ENCODE data around the gene EPB41L3. TPM values are rescaled to one million over a fixed set of nuclear protein-coding genes. Genes with fewer than 3 reads are reported as not detected.

Gene EPB41L3
- total RNA-seq, 1 experiment from 2014 or later = 16.1 TPM

GRCh38 chr18:5388896-5389295 is 154.9 kb downstream of the EPB41L3 start:
- no CpG with 5 or more reads among the region's 3 CpGs for WGBS (ENCODE audit: extremely low coverage, insufficient read length, low lambda C conversion rate)
- no peak overlapping the region for H2BK5ac ChIP-seq (ENCODE audit: insufficient read length, low read length)
- H3T11ph ChIP-seq (ENCODE audit: low read length) = no peak overlapping the region
- Mint-ChIP-seq H3K36me3 (ENCODE audit: insufficient read depth in 1 of 3, low read depth in 3 of 3) (no peaks in the 10 kb centered on the region), H3K27me3 (ENCODE audit: low read depth) (no peaks in the 10 kb centered on the region), H3K4me3 (no peak overlapping the region), H3K9me3 (no peaks in the 10 kb centered on the region), H3K27ac (no peak overlapping the region), H3K4me1 (no peaks in the 10 kb centered on the region)
- H3K79me2 ChIP-seq (ENCODE audit: insufficient read depth, low read length) = no peaks in the 10 kb centered on the region
- no peak overlapping the region for H2BK20ac ChIP-seq (ENCODE audit: low read depth, low read length, poor library complexity, severe bottlenecking)
- no peak for TF ChIP-seq CTCF (conservative IDR thresholded peaks at IDR 0.05)
- no peak for DNase-seq
- H2AFZ ChIP-seq (ENCODE audit: low read length) = no peak overlapping the region
- no peak overlapping the region for H4K8ac ChIP-seq (replicated peaks; ENCODE audit: insufficient read length, low read depth, low read length)
- no peak overlapping the region for H2BK120ac ChIP-seq (ENCODE audit: low read depth, low read length, poor library complexity, severe bottlenecking)
- no peaks in the 10 kb centered on the region for H3K23me2 ChIP-seq (ENCODE audit: insufficient read length, low read depth, low read length, poor library complexity, severe bottlenecking)
- H2AK5ac ChIP-seq (ENCODE audit: insufficient read length, low read length) = no peak overlapping the region
- no peak overlapping the region for H4K91ac ChIP-seq (ENCODE audit: insufficient read length, low read depth, low read length)
- no peaks in the 10 kb centered on the region for H3K27me3 ChIP-seq (ENCODE audit: insufficient read depth, low read length)
- no peak overlapping the region for H3K18ac ChIP-seq (ENCODE audit: insufficient read length, low read depth, low read length)
- no peak overlapping the region for H2BK12ac ChIP-seq (ENCODE audit: insufficient read length, low read depth, low read length)
- H3K9me3 ChIP-seq (ENCODE audit: control insufficient read depth, low read depth, low read length) = no peaks in the 10 kb centered on the region
- H3K9ac ChIP-seq (ENCODE audit: extremely low read depth, insufficient read length, low read length) = no peak overlapping the region
- H3K14ac ChIP-seq (ENCODE audit: insufficient read depth, low read length) = no peak overlapping the region
- no peak overlapping the region for H3K27ac ChIP-seq (ENCODE audit: insufficient read length, low read depth, low read length)
- no peaks in the 10 kb centered on the region for H3K4me1 ChIP-seq (ENCODE audit: insufficient read depth, low read length)
- no peak overlapping the region for H3K4ac ChIP-seq (ENCODE audit: low read depth, low read length)
- H3K56ac ChIP-seq (ENCODE audit: insufficient read length, low read depth, low read length) = no peak overlapping the region
- no peak overlapping the region for H3K23ac ChIP-seq (ENCODE audit: insufficient read length, low read depth, low read length)
- H4K20me1 ChIP-seq (ENCODE audit: control insufficient read depth, insufficient read depth, insufficient read length) = no peaks in the 10 kb centered on the region
- no peak overlapping the region for H3K4me2 ChIP-seq (ENCODE audit: insufficient read depth, insufficient read length, low read length)
- no peak overlapping the region for H4K5ac ChIP-seq (ENCODE audit: insufficient read length, low read depth, low read length)
- H2BK15ac ChIP-seq (ENCODE audit: low read depth, low read length) = no peak overlapping the region; the same call in 1 of the 2 replicates
- no peaks in the 10 kb centered on the region for H3K79me1 ChIP-seq (ENCODE audit: insufficient read depth, low read depth, low read length, poor library complexity, severe bottlenecking)

Measured in H9 (cell line).